Neural progenitor cell (in vitro differentiated cells): Measurements from ENCODE around the gene ADCK1. TPM values are rescaled to one million over a fixed set of nuclear protein-coding genes. Genes with fewer than 3 reads are reported as not detected.
A peak's percentile ranks its signal among the peaks of the same experiment; 100 is the strongest.

Experiments used
- DNase-seq: peaks from one replicate; pipeline ENCODE4 v3.0.0-alpha.2; 2016; ENCODE audit warnings: low spot score
- H2AFZ ChIP-seq: fragments of 200-600 bp; sonication (generic); replicated peaks from 2 replicates; pipeline ENCODE4 v1.6.1; 2016; ENCODE audit warnings: antibody characterized with exemption
- H3F3A ChIP-seq: fragments of 200-600 bp; sonication (generic); 2 replicates; pipeline ENCODE4 v1.6.1; 2016; ENCODE audit warnings: antibody characterized with exemption, low read depth
- H3K27ac ChIP-seq: fragments of 200-600 bp; sonication (generic); 2 replicates; pipeline ENCODE4 v1.5.1; 2016; ENCODE audit warnings: mild to moderate bottlenecking
- H3K27me3 ChIP-seq: fragments of 200-600 bp; sonication (generic); 2 replicates; pipeline ENCODE4 v1.6.1; 2016; ENCODE audit warnings: mild to moderate bottlenecking, moderate library complexity
- H3K36me3 ChIP-seq: fragments of 200-600 bp; sonication (generic); 2 replicates; pipeline ENCODE4 v1.5.1; 2016
- H3K4me1 ChIP-seq: fragments of 200-600 bp; sonication (generic); 2 replicates; pipeline ENCODE4 v1.6.1; 2016; ENCODE audit warnings: mixed run types
- H3K4me2 ChIP-seq: fragments of 200-600 bp; sonication (generic); 2 replicates; pipeline ENCODE4 v1.6.1; 2016
- H3K4me3 ChIP-seq: fragments of 200-600 bp; sonication (generic); 2 replicates; pipeline ENCODE4 v1.5.1; 2016
- H3K79me2 ChIP-seq: fragments of 200-600 bp; sonication (generic); 2 replicates; pipeline ENCODE4 v1.6.1; 2016; ENCODE audit warnings: low read depth
- H3K9ac ChIP-seq: fragments of 200-600 bp; sonication (generic); 2 replicates; pipeline ENCODE4 v1.6.1; 2016
- H3K9me3 ChIP-seq: fragments of 200-600 bp; sonication (generic); 2 replicates; pipeline ENCODE4 v1.5.1; 2016; ENCODE audit warnings: low read depth
- H4K20me1 ChIP-seq: fragments of 200-600 bp; sonication (generic); 2 replicates; pipeline ENCODE4 v1.6.1; 2016; ENCODE audit warnings: low read depth
- H3K27ac Mint-ChIP-seq: 3 replicates; pipeline ENCODE4 v1.8.0; 2021; ENCODE audit warnings: mixed read lengths
- H3K27me3 Mint-ChIP-seq: 2 replicates; pipeline ENCODE4 v1.8.0; 2022; ENCODE audit warnings: low read depth, mild to moderate bottlenecking, inconsistent platforms, moderate library complexity, mixed read lengths; ENCODE audit not compliant: insufficient read depth
- H3K36me3 Mint-ChIP-seq: 3 replicates; pipeline ENCODE4 v1.8.0; 2021; ENCODE audit warnings: mixed read lengths
- H3K4me1 Mint-ChIP-seq: 3 replicates; pipeline ENCODE4 v1.8.0; 2021; ENCODE audit warnings: mixed read lengths
- H3K4me3 Mint-ChIP-seq: 3 replicates; pipeline ENCODE4 v1.8.0; 2021; ENCODE audit warnings: mild to moderate bottlenecking, moderate library complexity, mixed read lengths
- H3K9me3 Mint-ChIP-seq: 3 replicates; pipeline ENCODE4 v1.8.0; 2020; ENCODE audit warnings: mixed read lengths
- EZH2 ChIP-seq: fragments of 200-600 bp; sonication (generic); IDR thresholded peaks from 2 replicates; pipeline ENCODE4 v1.6.1; 2017; ENCODE audit warnings: antibody characterized with exemption, mild to moderate bottlenecking, moderate library complexity
- EZH2phosphoT487 ChIP-seq: fragments of 200-600 bp; sonication (generic); IDR thresholded peaks from 2 replicates; pipeline ENCODE4 v1.6.1; 2017; ENCODE audit warnings: antibody characterized with exemption
- total RNA-seq: library from RNA; depleted of rRNA; stranded (reverse); fragments of >200 nt; gene quantifications from 2 replicates; pipeline ENCODE4 v1.2.3, GENCODE V29; 2015; ENCODE audit warnings: low replicate concordance
- TF ChIP-seq, protein P1 (sequence below): fragments of 200-600 bp; sonication (generic); IDR thresholded peaks from 2 replicates; pipeline ENCODE4 v1.5.1; 2017; ENCODE audit warnings: antibody characterized with exemption, mild to moderate bottlenecking

ADCK1 gene
- total RNA-seq, 1 donor from 2014 or later, result 1.6 TPM

DNA sequence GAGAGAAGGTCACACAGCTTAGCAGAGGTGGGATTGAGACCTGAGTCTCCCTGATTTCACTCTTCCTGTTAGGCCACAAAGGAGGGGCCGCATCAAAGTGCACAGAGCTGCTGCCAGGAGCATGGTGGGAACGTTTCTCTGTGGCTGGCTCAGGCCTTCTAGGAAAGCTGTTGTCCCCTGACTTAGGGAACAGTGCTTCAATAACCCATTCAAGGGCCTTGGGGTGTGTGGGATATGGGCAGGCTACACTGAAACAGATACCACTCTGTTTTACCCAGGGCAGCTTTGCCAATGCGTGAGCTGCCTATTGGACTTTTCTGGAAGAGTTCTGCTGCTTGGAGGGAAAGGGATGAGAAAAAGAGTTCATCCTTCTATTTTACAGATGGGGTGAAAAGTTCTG is 110.0 kb downstream of the ADCK1 start:
- no peak for TF ChIP-seq EZH2
- TF ChIP-seq EZH2phosphoT487, result no peak
- TF ChIP-seq, protein P1, sequence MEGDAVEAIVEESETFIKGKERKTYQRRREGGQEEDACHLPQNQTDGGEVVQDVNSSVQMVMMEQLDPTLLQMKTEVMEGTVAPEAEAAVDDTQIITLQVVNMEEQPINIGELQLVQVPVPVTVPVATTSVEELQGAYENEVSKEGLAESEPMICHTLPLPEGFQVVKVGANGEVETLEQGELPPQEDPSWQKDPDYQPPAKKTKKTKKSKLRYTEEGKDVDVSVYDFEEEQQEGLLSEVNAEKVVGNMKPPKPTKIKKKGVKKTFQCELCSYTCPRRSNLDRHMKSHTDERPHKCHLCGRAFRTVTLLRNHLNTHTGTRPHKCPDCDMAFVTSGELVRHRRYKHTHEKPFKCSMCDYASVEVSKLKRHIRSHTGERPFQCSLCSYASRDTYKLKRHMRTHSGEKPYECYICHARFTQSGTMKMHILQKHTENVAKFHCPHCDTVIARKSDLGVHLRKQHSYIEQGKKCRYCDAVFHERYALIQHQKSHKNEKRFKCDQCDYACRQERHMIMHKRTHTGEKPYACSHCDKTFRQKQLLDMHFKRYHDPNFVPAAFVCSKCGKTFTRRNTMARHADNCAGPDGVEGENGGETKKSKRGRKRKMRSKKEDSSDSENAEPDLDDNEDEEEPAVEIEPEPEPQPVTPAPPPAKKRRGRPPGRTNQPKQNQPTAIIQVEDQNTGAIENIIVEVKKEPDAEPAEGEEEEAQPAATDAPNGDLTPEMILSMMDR, result no peak
- Histone ChIP-seq H3K4me2 (no peak overlapping the region), H2AFZ (no peak overlapping the region), H3K36me3 (no peaks in the 10 kb centered on the region), H3K9me3 (no peaks in the 10 kb centered on the region), H4K20me1 (no peaks in the 10 kb centered on the region), H3K4me1 (peaks cover 12% of the 10 kb centered on the region), H3K79me2 (no peaks in the 10 kb centered on the region), H3F3A (no peaks in the 10 kb centered on the region), H3K27me3 (no peaks in the 10 kb centered on the region), H3K4me3 (no peak overlapping the region), H3K9ac (no peak overlapping the region), H3K27ac (no peak overlapping the region)
- Mint-ChIP-seq H3K36me3 (peaks cover 5% of the 10 kb centered on the region), H3K9me3 (no peaks in the 10 kb centered on the region), H3K4me1 (peaks cover 3% of the 10 kb centered on the region), H3K27me3 (no peaks in the 10 kb centered on the region), H3K4me3 (no peak overlapping the region), H3K27ac (peak overlapping the region; percentile 48)
- no peak for DNase-seq

GRCh38 chr14:77910506-77910905 is 110.6 kb downstream of the ADCK1 start:
- Histone ChIP-seq H3K79me2 (no peaks in the 10 kb centered on the region), H3K4me2 (no peak overlapping the region), H3K9me3 (no peaks in the 10 kb centered on the region), H3K36me3 (no peaks in the 10 kb centered on the region), H3F3A (no peaks in the 10 kb centered on the region), H2AFZ (no peak overlapping the region), H3K4me3 (no peak overlapping the region), H4K20me1 (no peaks in the 10 kb centered on the region), H3K4me1 (peaks cover 12% of the 10 kb centered on the region), H3K27ac (no peak overlapping the region), H3K9ac (no peak overlapping the region), H3K27me3 (no peaks in the 10 kb centered on the region)
- Mint-ChIP-seq H3K4me1 (peaks cover 3% of the 10 kb centered on the region), H3K36me3 (peaks cover 5% of the 10 kb centered on the region), H3K27me3 (no peaks in the 10 kb centered on the region), H3K9me3 (no peaks in the 10 kb centered on the region), H3K27ac (no peak overlapping the region), H3K4me3 (no peak overlapping the region)
- TF ChIP-seq EZH2phosphoT487 (no peak), EZH2 (no peak)
- TF ChIP-seq, protein P1, result no peak
- no peak for DNase-seq

DNA sequence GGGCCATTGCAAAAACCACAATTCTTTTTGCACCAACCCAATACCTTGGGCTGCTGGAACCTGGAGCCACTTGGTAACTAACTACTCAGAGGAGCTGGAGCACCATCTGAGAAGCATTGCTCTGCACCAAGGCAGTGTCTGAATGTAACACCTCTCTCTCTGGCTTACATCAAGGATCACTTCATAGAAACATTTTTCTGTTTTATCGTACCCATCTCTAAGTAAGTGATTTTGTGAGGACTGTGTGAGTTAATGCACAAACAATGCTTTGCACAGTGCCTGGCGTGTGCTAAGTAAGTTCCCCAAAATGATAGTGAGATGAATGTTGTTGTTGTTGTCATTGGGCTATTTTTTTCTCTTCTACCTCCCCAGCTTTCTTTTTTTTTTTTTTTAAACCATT is 111.4 kb downstream of the ADCK1 start:
- no peak overlapping the region for H3K27ac Mint-ChIP-seq
- no peak for DNase-seq
- TF ChIP-seq, protein P1, result no peak
- peaks cover 3% of the 10 kb centered on the region for H3K4me1 Mint-ChIP-seq
- Histone ChIP-seq H3K36me3 (no peaks in the 10 kb centered on the region), H3K27ac (no peak overlapping the region), H3K9ac (no peak overlapping the region), H2AFZ (no peak overlapping the region), H3K4me3 (no peak overlapping the region), H3K4me1 (peaks cover 12% of the 10 kb centered on the region), H3F3A (no peaks in the 10 kb centered on the region), H3K27me3 (no peaks in the 10 kb centered on the region), H3K9me3 (no peaks in the 10 kb centered on the region), H4K20me1 (no peaks in the 10 kb centered on the region), H3K79me2 (no peaks in the 10 kb centered on the region), H3K4me2 (no peak overlapping the region)
- no peaks in the 10 kb centered on the region for H3K9me3 Mint-ChIP-seq
- no peaks in the 10 kb centered on the region for H3K27me3 Mint-ChIP-seq
- H3K4me3 Mint-ChIP-seq, result no peak overlapping the region
- H3K36me3 Mint-ChIP-seq, result peaks cover 5% of the 10 kb centered on the region
